Common myeloid progenitor, CD34-positive (primary cell): ENCODE results near the gene STAT2.

ENCODE experiments used
- CTCF ChIA-PET: fragments of 350-600 bp; sonication (Branson Sonifier 250); formaldehyde crosslinking; loops from one replicate; lab custom pipeline; 2021; ENCODE audit warnings: antibody characterized with exemption; lab: Charles Lee
- POLR2A ChIA-PET: fragments of 350-600 bp; sonication (Branson Sonifier 250); formaldehyde crosslinking; loops from one replicate; lab custom pipeline; 2021; ENCODE audit warnings: antibody characterized with exemption; lab: Charles Lee
- DNase-seq, 3 donors: peaks; one replicate each; pipeline versions ENCODE4 v3.0.0 to v3.0.0-alpha.2; 2013
- H3K27ac ChIP-seq, 2 experiments: 1 replicate in 1 of 2; 2 replicates in 1 of 2; pipeline ENCODE4 v1.7.0; 2013; ENCODE audit warnings: inconsistent platforms in 2 of 2, low read length in 2 of 2, mild to moderate bottlenecking in 2 of 2, low read depth in 1 of 2, moderate library complexity in 1 of 2; ENCODE audit not compliant: severe bottlenecking in 2 of 2, insufficient read depth in 1 of 2, poor library complexity in 1 of 2
- H3K27me3 ChIP-seq, 5 experiments: replicated peaks in 2 of 5; 1 replicate in 3 of 5; 2 replicates in 2 of 5; pipeline versions ENCODE4 v1.6.1 to v1.7.0; 2013; ENCODE audit warnings: low read length in 4 of 5, mild to moderate bottlenecking in 2 of 5, moderate library complexity in 2 of 5, inconsistent platforms in 1 of 5; ENCODE audit not compliant: insufficient read depth in 5 of 5, control insufficient read depth in 4 of 5
- H3K36me3 ChIP-seq, 4 experiments: 1 replicate in 2 of 4; 2 replicates in 2 of 4; pipeline versions ENCODE4 v1.6.1 to v1.7.0; 2013; ENCODE audit warnings: low read length in 3 of 4, control low read depth in 1 of 4, mild to moderate bottlenecking in 1 of 4; ENCODE audit not compliant: control insufficient read depth in 4 of 4, insufficient read depth in 4 of 4
- H3K4me1 ChIP-seq, 4 experiments: 1 replicate in 3 of 4; 2 replicates in 1 of 4; pipeline versions ENCODE4 v1.6.1 to v1.7.1; 2013; ENCODE audit warnings: low read length in 3 of 4, mild to moderate bottlenecking in 3 of 4, control low read depth in 1 of 4, inconsistent platforms in 1 of 4, moderate library complexity in 1 of 4; ENCODE audit not compliant: control insufficient read depth in 4 of 4, insufficient read depth in 4 of 4; ENCODE audit errors: control extremely low read depth in 1 of 4
- H3K4me3 ChIP-seq, 7 experiments: 1 replicate in 4 of 7; 2 replicates in 3 of 7; pipeline versions ENCODE4 v1.5.1 to v1.7.0; 2013; ENCODE audit warnings: mild to moderate bottlenecking in 7 of 7, low read length in 6 of 7, moderate library complexity in 6 of 7, inconsistent platforms in 2 of 7, low read depth in 2 of 7, control low read depth in 1 of 7; ENCODE audit not compliant: insufficient read depth in 4 of 7, control insufficient read depth in 1 of 7; ENCODE audit errors: extremely low read depth in 1 of 7
- H3K9me3 ChIP-seq, 5 experiments: 1 replicate in 4 of 5; 2 replicates in 1 of 5; pipeline versions ENCODE4 v1.6.1 to v1.7.1; 2013; ENCODE audit warnings: low read length in 4 of 5, mild to moderate bottlenecking in 2 of 5, inconsistent platforms in 1 of 5, low read depth in 1 of 5, moderate library complexity in 1 of 5; ENCODE audit not compliant: control insufficient read depth in 4 of 5, insufficient read depth in 2 of 5; ENCODE audit errors: control extremely low read depth in 1 of 5
- WGBS: methylation state at CpG from one replicate; pipeline ENCODE4 v1.1.5; 2013; ENCODE audit not compliant: insufficient coverage; 5-methylcytosine and 5-hydroxymethylcytosine counted together

The STAT2 gene

GRCh38 chr12:56392331-56392730, 32.4 kb upstream of the STAT2 start:
- CTCF ChIA-PET = no interaction called here

GRCh38 chr12:56391721-56392120, 31.8 kb upstream of the STAT2 start:
- WGBS = no CpG with 5 or more reads among the region's 1 CpG
- DNase-seq = no peak
- H3K4me1 ChIP-seq = no peaks in the 10 kb centered on the region
- H3K4me3 ChIP-seq = no peak overlapping the region
- no peaks in the 10 kb centered on the region for H3K27me3 ChIP-seq
- H3K27ac ChIP-seq = no peak overlapping the region
- POLR2A ChIA-PET = no interaction called here
- CTCF ChIA-PET = no interaction called here
- no peaks in the 10 kb centered on the region for H3K36me3 ChIP-seq
- H3K9me3 ChIP-seq = peaks cover 0 to 3% (median 0%) of the 10 kb centered on the region in 5 experiments

More at GRCh38 chr12:56392331-56392730, 32.4 kb upstream of the STAT2 start:
- Histone ChIP-seq H3K4me3 (no peak overlapping the region), H3K4me1 (no peaks in the 10 kb centered on the region), H3K36me3 (no peaks in the 10 kb centered on the region), H3K27me3 (no peaks in the 10 kb centered on the region), H3K9me3 (peaks cover 0 to 3% (median 0%) of the 10 kb centered on the region in 5 experiments), H3K27ac (no peak overlapping the region)
- WGBS = 100% methylated on average over 1 of the region's 2 CpGs
- DNase-seq = no peak
- POLR2A ChIA-PET = no interaction called here

- Histone ChIP-seq H3K9me3 (peaks cover 0 to 3% (median 0%) of the 10 kb centered on the region in 5 experiments), H3K4me3 (no peak overlapping the region), H3K27ac (no peak overlapping the region), H3K4me1 (no peaks in the 10 kb centered on the region), H3K36me3 (no peaks in the 10 kb centered on the region), H3K27me3 (no peaks in the 10 kb centered on the region)
- ChIA-PET CTCF (interaction anchor here (0.5 to 0.8 kb wide), 2 partner anchors 34 to 39 kb away, joined by 3 read pairs; no protein-coding TSS in a partner anchor), POLR2A (no interaction called here)
- WGBS = 100% methylated on average over 4 of the region's 5 CpGs
- DNase-seq = no peak
Measured at GRCh38 chr12:56389412-56389811, 29.5 kb upstream of the STAT2 start.

- ChIA-PET POLR2A (no interaction called here), CTCF (no interaction called here)
- Histone ChIP-seq H3K9me3 (peaks cover 0 to under 1% (median 0%) of the 10 kb centered on the region in 5 experiments), H3K27ac (no peak overlapping the region), H3K4me1 (no peaks in the 10 kb centered on the region), H3K4me3 (no peak overlapping the region), H3K27me3 (no peaks in the 10 kb centered on the region), H3K36me3 (no peaks in the 10 kb centered on the region)
- no peak for DNase-seq
- 100% methylated on average over 2 of the region's 7 CpGs for WGBS
Measured at GRCh38 chr12:56387152-56387736, 27.3 kb upstream of the STAT2 start.

GRCh38 chr12:56385873-56386272, 26.0 kb upstream of the STAT2 start:
- no peak overlapping the region for H3K27ac ChIP-seq
- no peaks in the 10 kb centered on the region for H3K27me3 ChIP-seq
- H3K4me1 ChIP-seq = no peaks in the 10 kb centered on the region
- no peaks in the 10 kb centered on the region for H3K9me3 ChIP-seq
- ChIA-PET CTCF (interaction anchor here (1.2 kb wide), 1 partner anchor 47 kb away, joined by 3 read pairs; no protein-coding TSS in a partner anchor), POLR2A (no interaction called here)
- no peak for DNase-seq
- WGBS = no CpG with 5 or more reads among the region's 1 CpG
- no peaks in the 10 kb centered on the region for H3K36me3 ChIP-seq
- no peak overlapping the region for H3K4me3 ChIP-seq

- POLR2A ChIA-PET = no interaction called here
- Histone ChIP-seq H3K9me3 (no peaks in the 10 kb centered on the region), H3K27ac (no peak overlapping the region), H3K36me3 (no peaks in the 10 kb centered on the region), H3K4me1 (no peaks in the 10 kb centered on the region), H3K4me3 (no peak overlapping the region), H3K27me3 (no peaks in the 10 kb centered on the region)
- 97% methylated on average over 6 of the region's 16 CpGs for WGBS
- no peak for DNase-seq
- CTCF ChIA-PET = no interaction called here
Measured at GRCh38 chr12:56382611-56383010, 22.7 kb upstream of the STAT2 start.

GRCh38 chr12:56377989-56378316, 18.0 kb upstream of the STAT2 start:
- ChIA-PET CTCF (interaction anchor here (1.1 kb wide), 1 partner anchor 18 kb away, joined by 3 read pairs; the partner anchor contains the start of gene STAT2), POLR2A (interaction anchor here (0.6 to 0.7 kb wide), 2 partner anchors 17 to 26 kb away, joined by 3 to 5 read pairs; no protein-coding TSS in a partner anchor)
- no peak for DNase-seq
- no peaks in the 10 kb centered on the region for H3K27me3 ChIP-seq
- no peaks in the 10 kb centered on the region for H3K36me3 ChIP-seq
- H3K4me3 ChIP-seq = no peak overlapping the region
- peak overlapping the region in 1 of 2 experiments; percentile 33 for H3K27ac ChIP-seq
- WGBS = no CpG with 5 or more reads among the region's 1 CpG
- H3K4me1 ChIP-seq = peaks cover 0 to 5% (median 0%) of the 10 kb centered on the region in 4 experiments
- H3K9me3 ChIP-seq = no peaks in the 10 kb centered on the region
